Measurements from ENCODE around the gene MAGEA4.

MAGEA4 gene

DNA sequence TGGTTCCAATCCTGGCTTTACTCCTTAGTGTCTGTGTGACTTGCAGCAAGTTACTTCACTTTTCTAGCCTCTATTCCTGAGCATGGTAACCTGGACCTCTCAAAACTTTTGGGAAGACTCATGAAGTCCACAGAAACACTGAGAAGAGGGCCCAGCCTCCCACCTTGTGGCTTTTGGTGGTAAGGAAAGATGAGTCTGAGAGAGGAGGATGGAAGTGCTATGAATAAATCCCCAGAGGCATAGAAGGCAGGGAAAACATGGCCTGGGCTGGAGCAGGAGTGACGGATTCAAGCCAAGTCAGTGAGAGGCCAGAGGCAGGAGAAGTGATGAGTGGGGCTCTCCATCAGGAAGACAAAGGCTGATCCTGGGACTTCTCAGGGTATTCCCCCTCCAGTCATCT lies 10.9 kb upstream of the MAGEA4 start (continued):
- TF ChIP-seq PPARA (CRISPR knock-in tag; IDR thresholded peaks at IDR 0.05; ENCODE audit: borderline replicate concordance) (no peak), ZFP3 (CRISPR knock-in tag; IDR thresholded peaks at IDR 0.05) (no peak), TCF4 (CRISPR knock-in tag; IDR thresholded peaks at IDR 0.05; ENCODE audit: borderline replicate concordance) (no peak), ESRRG (CRISPR knock-in tag; IDR thresholded peaks at IDR 0.05) (no peak), ZNF8 (CRISPR knock-in tag; IDR thresholded peaks at IDR 0.05) (no peak)

- ATAC-seq = peak; percentile 98
- TF ChIP-seq ZC3H10 (CRISPR knock-in tag; IDR thresholded peaks at IDR 0.05) = no peak
- no peak for TF ChIP-seq TOX (CRISPR knock-in tag; IDR thresholded peaks at IDR 0.05; ENCODE audit: borderline replicate concordance)
- TF ChIP-seq OSR1 (CRISPR knock-in tag; IDR thresholded peaks at IDR 0.05) = no peak
- TF ChIP-seq ZNF565 (CRISPR knock-in tag; conservative IDR thresholded peaks at IDR 0.05; ENCODE audit: low read depth) = no peak
- TF ChIP-seq CSDC2 (CRISPR knock-in tag; IDR thresholded peaks at IDR 0.05) = no peak
- TF ChIP-seq ARNTL (CRISPR knock-in tag; IDR thresholded peaks at IDR 0.05; ENCODE audit: borderline replicate concordance, low read depth) = no peak
- no peak for TF ChIP-seq ISL1 (CRISPR knock-in tag; IDR thresholded peaks at IDR 0.05)
- no peak for TF ChIP-seq ZFP3 (CRISPR knock-in tag; IDR thresholded peaks at IDR 0.05)
- no peak for TF ChIP-seq CSRNP3 (CRISPR knock-in tag; IDR thresholded peaks at IDR 0.05)
- no peak for TF ChIP-seq PPARA (CRISPR knock-in tag; IDR thresholded peaks at IDR 0.05; ENCODE audit: borderline replicate concordance)
- TF ChIP-seq ESRRG (CRISPR knock-in tag; IDR thresholded peaks at IDR 0.05) = no peak
- TF ChIP-seq TSHZ2 (CRISPR knock-in tag; IDR thresholded peaks at IDR 0.05) = no peak
- no peak for TF ChIP-seq BACH2 (CRISPR knock-in tag; IDR thresholded peaks at IDR 0.05; ENCODE audit: borderline replicate concordance)
- no peak for TF ChIP-seq TCF4 (CRISPR knock-in tag; IDR thresholded peaks at IDR 0.05; ENCODE audit: borderline replicate concordance)
- TF ChIP-seq POU6F1 (CRISPR knock-in tag; IDR thresholded peaks at IDR 0.05; ENCODE audit: borderline replicate concordance, low read depth) = no peak
- TF ChIP-seq RARB (CRISPR knock-in tag; IDR thresholded peaks at IDR 0.05) = no peak
- TF ChIP-seq, protein P1, sequence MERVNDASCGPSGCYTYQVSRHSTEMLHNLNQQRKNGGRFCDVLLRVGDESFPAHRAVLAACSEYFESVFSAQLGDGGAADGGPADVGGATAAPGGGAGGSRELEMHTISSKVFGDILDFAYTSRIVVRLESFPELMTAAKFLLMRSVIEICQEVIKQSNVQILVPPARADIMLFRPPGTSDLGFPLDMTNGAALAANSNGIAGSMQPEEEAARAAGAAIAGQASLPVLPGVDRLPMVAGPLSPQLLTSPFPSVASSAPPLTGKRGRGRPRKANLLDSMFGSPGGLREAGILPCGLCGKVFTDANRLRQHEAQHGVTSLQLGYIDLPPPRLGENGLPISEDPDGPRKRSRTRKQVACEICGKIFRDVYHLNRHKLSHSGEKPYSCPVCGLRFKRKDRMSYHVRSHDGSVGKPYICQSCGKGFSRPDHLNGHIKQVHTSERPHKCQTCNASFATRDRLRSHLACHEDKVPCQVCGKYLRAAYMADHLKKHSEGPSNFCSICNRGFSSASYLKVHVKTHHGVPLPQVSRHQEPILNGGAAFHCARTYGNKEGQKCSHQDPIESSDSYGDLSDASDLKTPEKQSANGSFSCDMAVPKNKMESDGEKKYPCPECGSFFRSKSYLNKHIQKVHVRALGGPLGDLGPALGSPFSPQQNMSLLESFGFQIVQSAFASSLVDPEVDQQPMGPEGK (CRISPR knock-in tag; IDR thresholded peaks at IDR 0.05; ENCODE audit: borderline replicate concordance) = no peak
- TF ChIP-seq ZFP30 (CRISPR knock-in tag; IDR thresholded peaks at IDR 0.05) = no peak
These were observed 9.7 kb upstream of the MAGEA4 start for GRCh38 chrX:151902813-151903591.

DNA sequence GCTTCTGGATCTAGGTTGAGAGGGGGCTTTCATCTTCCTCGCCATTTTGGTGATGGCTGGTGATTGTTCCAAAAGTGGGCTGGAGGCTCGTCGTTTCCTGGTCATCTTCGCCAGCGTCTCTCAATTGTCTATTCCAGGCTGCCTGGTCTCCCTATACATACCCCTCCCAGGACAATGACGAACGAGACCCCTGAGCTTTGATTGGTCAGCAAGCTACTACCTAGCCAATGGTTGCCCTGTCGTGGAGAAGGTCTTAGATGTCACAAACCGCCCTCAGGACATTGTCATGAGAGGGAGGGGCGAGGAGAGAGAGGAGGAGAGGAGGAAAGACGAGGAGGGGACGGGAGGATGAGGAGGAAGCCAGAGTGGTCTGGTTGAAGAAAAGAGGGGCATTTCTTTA lies 7.7 kb upstream of the MAGEA4 start:
- TF ChIP-seq, protein P2, sequence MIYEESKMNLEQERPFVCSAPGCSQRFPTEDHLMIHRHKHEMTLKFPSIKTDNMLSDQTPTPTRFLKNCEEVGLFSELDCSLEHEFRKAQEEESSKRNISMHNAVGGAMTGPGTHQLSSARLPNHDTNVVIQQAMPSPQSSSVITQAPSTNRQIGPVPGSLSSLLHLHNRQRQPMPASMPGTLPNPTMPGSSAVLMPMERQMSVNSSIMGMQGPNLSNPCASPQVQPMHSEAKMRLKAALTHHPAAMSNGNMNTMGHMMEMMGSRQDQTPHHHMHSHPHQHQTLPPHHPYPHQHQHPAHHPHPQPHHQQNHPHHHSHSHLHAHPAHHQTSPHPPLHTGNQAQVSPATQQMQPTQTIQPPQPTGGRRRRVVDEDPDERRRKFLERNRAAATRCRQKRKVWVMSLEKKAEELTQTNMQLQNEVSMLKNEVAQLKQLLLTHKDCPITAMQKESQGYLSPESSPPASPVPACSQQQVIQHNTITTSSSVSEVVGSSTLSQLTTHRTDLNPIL (CRISPR knock-in tag; IDR thresholded peaks at IDR 0.05; ENCODE audit: low read depth) = no peak
- no peak for ATAC-seq

Measured in SK-N-SH treated with all-trans-retinoic acid at 6 μM for 48 hours (cell line).